ENCODE results near the gene DSG1. TPM values are rescaled to one million over a fixed set of nuclear protein-coding genes. Genes with fewer than 3 reads are reported as not detected.

The DSG1 gene
- total RNA-seq (2022; extraction: Qiagen RNA extraction), result not detected in 5 replicates

GRCh38 chr18:31317860-31318259 is at the start of gene DSG1:
DSG1 (plus strand) TSS chr18:31318160; CDS start chr18:31318301, 141 bp downstream.

GRCh38 chr18:31376477-31376876 is 58.5 kb downstream of the DSG1 start, which contains the start of gene DSG4:
DSG4 (plus strand) TSS chr18:31376777; CDS start chr18:31376912, 135 bp downstream.

Other genes with a start within 250 kb of the DSG1 start
- 0.75 to 1.2 TPM (median 1.0 TPM) in 5 replicates for gene DSC2, start 215.7 kb upstream of the DSG1 start, total RNA-seq (2022; extraction: Qiagen RNA extraction)
- gene DSC1, start 155.3 kb upstream of the DSG1 start, total RNA-seq (2022; extraction: Qiagen RNA extraction), result not detected in 5 replicates
- not detected in 5 replicates for gene DSG4, start 58.6 kb downstream of the DSG1 start, total RNA-seq (2022; extraction: Qiagen RNA extraction)
- 0.03 to 0.04 TPM in 2 of 5 replicates, not detected in the others for gene DSG3, start 129.6 kb downstream of the DSG1 start, total RNA-seq (2022; extraction: Qiagen RNA extraction)
- 44.3 to 68.1 TPM (median 62.4 TPM) in 5 replicates for gene DSG2, start 180.0 kb downstream of the DSG1 start, total RNA-seq (2022; extraction: Qiagen RNA extraction)